GM12878 (cell line): ENCODE data around the gene FHOD3. TPM values are rescaled to one million over a fixed set of nuclear protein-coding genes. Genes with fewer than 3 reads are reported as not detected.

ENCODE experiments used
- ATAC-seq: fragments of 200-7000 bp; cut with Tn5 transposase; 3 replicates; pipeline ENCODE4 v1.9.1; 2020; ENCODE audit warnings: mild to moderate bottlenecking, moderate library complexity
- BruUV-seq: library from RNA; stranded (reverse); fragments of 400-500 nt; replicated peaks from 2 replicates; lab custom pipeline; 2021; lab: Mats Ljungman, UMichigan
- CTCF ChIA-PET: fragments of 300-600 bp; sonication (Branson Sonifier 250); formaldehyde crosslinking; extraction: SDS; loops from one replicate; lab custom pipeline; 2021; ENCODE audit warnings: inconsistent platforms; lab: Yijun Ruan, JAX
- POLR2A ChIA-PET: fragments of 350-600 bp; formaldehyde crosslinking; extraction: SDS; loops from one replicate; lab custom pipeline; 2021; ENCODE audit warnings: inconsistent platforms; lab: Charles Lee
- RAD21 ChIA-PET: fragments of 300-600 bp; sonication (Branson Sonifier 250); formaldehyde crosslinking; loops from one replicate; lab custom pipeline; 2023; ENCODE audit warnings: antibody characterized with exemption; ENCODE audit not compliant: unreplicated experiment; lab: Charles Lee
- SMC1A ChIA-PET: fragments of 300-600 bp; sonication (Branson Sonifier 250); formaldehyde crosslinking; loops from one replicate; lab custom pipeline; 2023; ENCODE audit not compliant: unreplicated experiment, uncharacterized antibody; lab: Charles Lee
- DNase-seq: peaks from one replicate; pipeline ENCODE4 v3.0.0-alpha.2; 2011; ENCODE audit warnings: low read depth, low spot score
- FAIRE-seq: peaks from 3 replicates; lab custom pipeline; 2011; peaks lifted over from hg19 to GRCh38; lab: Jason Lieb, UNC
- H2AFZ ChIP-seq: 2 replicates; pipeline ENCODE4 v1.6.0; 2011; ENCODE audit warnings: low read depth, low read length, control low read depth; ENCODE audit not compliant: control insufficient read depth
- H3K27ac ChIP-seq: 2 replicates; pipeline ENCODE4 v1.5.1; 2011; ENCODE audit warnings: control low read depth; ENCODE audit not compliant: control insufficient read depth, insufficient read depth
- H3K27me3 ChIP-seq, 2 experiments: replicated peaks in 1 of 2; 2 replicates each; pipeline versions ENCODE4 v1.6.0 to v1.6.1; 2011; ENCODE audit warnings: low read length in 1 of 2; ENCODE audit not compliant: control insufficient read depth in 2 of 2, insufficient read depth in 2 of 2
- H3K36me3 ChIP-seq, 2 experiments: 2 replicates each; pipeline ENCODE4 v1.5.1; 2011; ENCODE audit warnings: low read length in 1 of 2; ENCODE audit not compliant: control insufficient read depth in 2 of 2, insufficient read depth in 2 of 2
- H3K4me1 ChIP-seq: 2 replicates; pipeline ENCODE4 v1.6.1; 2011; ENCODE audit warnings: mild to moderate bottlenecking, low read length, moderate library complexity, mixed read lengths; ENCODE audit not compliant: control insufficient read depth, insufficient read depth
- H3K4me2 ChIP-seq: 2 replicates; pipeline ENCODE4 v1.6.0; 2011; ENCODE audit warnings: control low read depth; ENCODE audit not compliant: control insufficient read depth, insufficient read depth
- H3K4me3 ChIP-seq: fragments of 200-600 bp; sonication (generic); 2 replicates; pipeline ENCODE4 v1.5.1; 2016
- H3K79me2 ChIP-seq: 2 replicates; pipeline ENCODE4 v1.6.0; 2011; ENCODE audit warnings: low read length; ENCODE audit not compliant: control insufficient read depth, insufficient read depth
- H3K9ac ChIP-seq: 2 replicates; pipeline ENCODE4 v1.8.0; 2011; ENCODE audit warnings: low read length, control low read depth, mixed read lengths; ENCODE audit not compliant: control insufficient read depth, insufficient read depth
- H3K9me3 ChIP-seq: replicated peaks from 3 replicates; pipeline ENCODE4 v1.5.1; 2011; ENCODE audit warnings: mild to moderate bottlenecking, low read length; ENCODE audit not compliant: control insufficient read depth, insufficient read depth
- H4K20me1 ChIP-seq: 2 replicates; pipeline ENCODE4 v1.6.0; 2011; ENCODE audit not compliant: control insufficient read depth, insufficient read depth
- BRCA1 ChIP-seq: IDR thresholded peaks from 2 replicates; pipeline ENCODE4 v1.6.1; 2011; ENCODE audit warnings: low read depth, low read length, improper control_type of control experiment
- ETV6 ChIP-seq, 2 experiments: fragments of 450-650 bp in 1 of 2; IDR thresholded peaks in 1 of 2; conservative IDR thresholded peaks in 1 of 2; 2 replicates each; pipeline ENCODE4 v1.6.1; 2014; ENCODE audit warnings: antibody characterized with exemption in 1 of 2, borderline replicate concordance in 1 of 2, low read depth in 1 of 2, mild to moderate bottlenecking in 1 of 2, moderate library complexity in 1 of 2
- GABPA ChIP-seq: IDR thresholded peaks from 2 replicates; pipeline ENCODE4 v1.6.1; 2014; ENCODE audit warnings: antibody characterized with exemption, low read depth, mild to moderate bottlenecking, inconsistent platforms
- HCFC1 ChIP-seq: fragments of 150-350 bp; IDR thresholded peaks from 2 replicates; pipeline ENCODE4 v1.6.1; 2014; ENCODE audit warnings: low read length
- JUNB ChIP-seq: IDR thresholded peaks from 2 replicates; pipeline ENCODE4 v1.6.1; 2016; ENCODE audit warnings: antibody characterized with exemption, mild to moderate bottlenecking
- LARP7 ChIP-seq: fragments of 450-650 bp; IDR thresholded peaks from 2 replicates; pipeline ENCODE4 v1.6.1; 2017; ENCODE audit warnings: mild to moderate bottlenecking
- MEF2A ChIP-seq: IDR thresholded peaks from 2 replicates; pipeline ENCODE4 v1.6.1; 2011; ENCODE audit warnings: low read depth, mild to moderate bottlenecking, low read length, moderate library complexity; ENCODE audit not compliant: insufficient read depth
- MTA2 ChIP-seq: fragments of 450-650 bp; IDR thresholded peaks from 2 replicates; pipeline ENCODE4 v1.6.1; 2016; ENCODE audit warnings: low read depth, mild to moderate bottlenecking, moderate library complexity
- MXI1 ChIP-seq: fragments of 150-350 bp; IDR thresholded peaks from 2 replicates; pipeline ENCODE4 v1.6.1; 2011; ENCODE audit warnings: low read depth, mild to moderate bottlenecking, inconsistent platforms, low read length, improper control_type of control experiment
- NBN ChIP-seq: fragments of 450-650 bp; IDR thresholded peaks from 2 replicates; pipeline ENCODE4 v1.6.1; 2016
- NFYA ChIP-seq: IDR thresholded peaks from 2 replicates; pipeline ENCODE4 v1.6.1; 2011; ENCODE audit warnings: low read depth, mild to moderate bottlenecking, low read length, improper control_type of control experiment, borderline replicate concordance
- PAX8 ChIP-seq: fragments of 450-650 bp; IDR thresholded peaks from 2 replicates; pipeline ENCODE4 v1.6.1; 2017; ENCODE audit warnings: mild to moderate bottlenecking, moderate library complexity
- RFX5 ChIP-seq: IDR thresholded peaks from 2 replicates; pipeline ENCODE4 v1.6.1; 2011; ENCODE audit warnings: low read depth, low read length, improper control_type of control experiment
- SIN3A ChIP-seq: IDR thresholded peaks from 2 replicates; pipeline ENCODE4 v1.6.1; 2012; ENCODE audit warnings: low read depth, low read length, improper control_type of control experiment
- SREBF1 ChIP-seq: IDR thresholded peaks from 2 replicates; pipeline ENCODE4 v1.6.1; 2012; ENCODE audit warnings: mild to moderate bottlenecking, low read length
- SUPT20H ChIP-seq: IDR thresholded peaks from 2 replicates; pipeline ENCODE4 v1.6.1; 2011; ENCODE audit warnings: low read depth, mild to moderate bottlenecking, low read length, moderate library complexity, borderline replicate concordance; ENCODE audit not compliant: control insufficient read depth
- ZNF207 ChIP-seq: fragments of 450-650 bp; IDR thresholded peaks from 2 replicates; pipeline ENCODE4 v1.6.1; 2014; ENCODE audit warnings: antibody characterized with exemption, mild to moderate bottlenecking, borderline replicate concordance
- ZNF24 ChIP-seq: fragments of 450-650 bp; IDR thresholded peaks from 2 replicates; pipeline ENCODE4 v1.6.1; 2017; ENCODE audit warnings: antibody characterized with exemption, mild to moderate bottlenecking
- WGBS: methylation state at CpG from one replicate; pipeline ENCODE4 v1.1.6; 2016; ENCODE audit warnings: low lambda C conversion rate; ENCODE audit not compliant: insufficient replicate concordance, insufficient coverage; ENCODE audit errors: missing lambda C conversion rate; 5-methylcytosine and 5-hydroxymethylcytosine counted together
- in situ Hi-C: fragments of 300-500 bp; cut with MboI; formaldehyde crosslinking; loops from 9 replicates; pipeline ENCODE4 v1.14.3; 2018; ENCODE audit warnings: mixed read lengths
- intact Hi-C: fragments of 100-400 bp; cut with micrococcal nuclease; formaldehyde crosslinking; loops from one replicate; pipeline ENCODE4 v1.14.2; 2022; ENCODE audit not compliant: unreplicated experiment
- polyA plus RNA-seq, 11 experiments: library from polyadenylated mRNA; depleted of rRNA in 4 of 11; unstranded in 6 of 11; stranded (reverse) in 5 of 11; fragments of >200 nt; fragmentation: Nextera tagmentation in 4 of 11; fragmentation: Illumina TruSeq in 1 of 11; extraction: Ambion mirVana in 4 of 11; extraction: Trizol in 1 of 11; gene quantifications; 1 replicate in 1 of 11; 2 replicates in 10 of 11; pipeline versions ENCODE4 v1.2.1 to v1.2.3, GENCODE V29; 2011 to 2016; ENCODE audit warnings: inconsistent platforms in 2 of 11, missing spikeins in 2 of 11, low read depth in 1 of 11
- total RNA-seq, 4 experiments: library from RNA; depleted of rRNA in 3 of 4; stranded (reverse); fragments of >200 nt in 3 of 4; fragmentation: Illumina TruSeq in 1 of 4; extraction: Trizol in 1 of 4; gene quantifications; 2 replicates each; pipeline versions ENCODE4 v1.2.1 to v1.2.3, GENCODE V29; 2013 to 2021
- TF ChIP-seq, protein P1 (sequence below): fragments of 450-650 bp; conservative IDR thresholded peaks from 2 replicates; pipeline ENCODE4 v1.6.1; 2017; ENCODE audit warnings: mild to moderate bottlenecking, moderate library complexity

FHOD3 gene
- total and polyA plus RNA-seq, 10 of the 15 experiments (the other 5 are each of a cell fraction or from before 2014, with no cell fraction given): 0.77 to 26.7 (median 10.4) TPM

DNA sequence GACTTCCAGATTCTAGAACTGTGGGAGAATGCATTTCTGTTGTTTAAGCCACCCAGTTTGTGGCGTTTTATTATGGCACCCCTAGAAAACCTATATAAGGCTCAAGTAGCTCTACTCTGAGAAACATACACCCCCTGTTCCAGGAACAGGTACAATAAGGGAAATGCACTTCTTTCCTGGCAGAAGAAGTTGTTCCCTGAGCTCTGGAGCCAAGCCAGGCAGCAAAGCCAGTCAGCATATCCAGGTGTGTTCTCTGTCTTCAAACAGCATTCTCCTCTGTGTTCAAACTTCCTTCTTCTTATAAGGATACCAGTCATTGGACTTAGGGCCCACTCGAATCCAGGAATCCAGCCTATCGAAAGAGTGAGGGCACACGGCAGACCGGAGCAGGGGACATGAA, 434.8 kb downstream of the FHOD3 start:
- H3K27me3 ChIP-seq: no peaks in the 10 kb centered on the region
- SMC1A ChIA-PET: no interaction called here
- no peaks in the 10 kb centered on the region for H4K20me1 ChIP-seq
- TF ChIP-seq ETV6 (conservative IDR thresholded peaks at IDR 0.05 in 1 of 2, IDR thresholded peaks at IDR 0.05 in 1 of 2; ENCODE audit: borderline replicate concordance in 1 of 2, low read depth in 1 of 2) (no peak), GABPA (no peak), BRCA1 (no peak), MTA2 (no peak), SREBF1 (no peak), RFX5 (no peak), JUNB (no peak), NBN (no peak), LARP7 (no peak), SUPT20H (no peak), ZNF207 (no peak), MXI1 (no peak), MEF2A (no peak), SIN3A (no peak), NFYA (no peak), ZNF24 (no peak), HCFC1 (no peak), PAX8 (no peak)
- TF ChIP-seq, protein P1, sequence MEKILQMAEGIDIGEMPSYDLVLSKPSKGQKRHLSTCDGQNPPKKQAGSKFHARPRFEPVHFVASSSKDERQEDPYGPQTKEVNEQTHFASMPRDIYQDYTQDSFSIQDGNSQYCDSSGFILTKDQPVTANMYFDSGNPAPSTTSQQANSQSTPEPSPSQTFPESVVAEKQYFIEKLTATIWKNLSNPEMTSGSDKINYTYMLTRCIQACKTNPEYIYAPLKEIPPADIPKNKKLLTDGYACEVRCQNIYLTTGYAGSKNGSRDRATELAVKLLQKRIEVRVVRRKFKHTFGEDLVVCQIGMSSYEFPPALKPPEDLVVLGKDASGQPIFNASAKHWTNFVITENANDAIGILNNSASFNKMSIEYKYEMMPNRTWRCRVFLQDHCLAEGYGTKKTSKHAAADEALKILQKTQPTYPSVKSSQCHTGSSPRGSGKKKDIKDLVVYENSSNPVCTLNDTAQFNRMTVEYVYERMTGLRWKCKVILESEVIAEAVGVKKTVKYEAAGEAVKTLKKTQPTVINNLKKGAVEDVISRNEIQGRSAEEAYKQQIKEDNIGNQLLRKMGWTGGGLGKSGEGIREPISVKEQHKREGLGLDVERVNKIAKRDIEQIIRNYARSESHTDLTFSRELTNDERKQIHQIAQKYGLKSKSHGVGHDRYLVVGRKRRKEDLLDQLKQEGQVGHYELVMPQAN: no peak
- H2AFZ ChIP-seq: no peak overlapping the region
- no peak overlapping the region for H3K4me3 ChIP-seq
- DNase-seq (no peak), FAIRE-seq (no peak), ATAC-seq (no peak)
- intact Hi-C loops: no loop called here
- H3K4me2 ChIP-seq: no peak overlapping the region
- no peaks in the 10 kb centered on the region; the same call in 2 of the 3 replicates for H3K9me3 ChIP-seq
- in situ Hi-C loops: no loop called here
- no peak overlapping the region for H3K9ac ChIP-seq
- no peaks in the 10 kb centered on the region for H3K79me2 ChIP-seq
- CTCF ChIA-PET: no interaction called here
- RAD21 ChIA-PET: no interaction called here
- POLR2A ChIA-PET: no interaction called here
- BruUV-seq: no TSS peak
- WGBS: 58% methylated on average over 5 of the region's 5 CpGs
- H3K4me1 ChIP-seq: no peaks in the 10 kb centered on the region
- H3K27ac ChIP-seq: no peak overlapping the region
- H3K36me3 ChIP-seq: no peaks in the 10 kb centered on the region
